Measurements from ENCODE around the gene XYLT1. TPM values are rescaled to one million over a fixed set of nuclear protein-coding genes. Genes with fewer than 3 reads are reported as not detected.

The XYLT1 gene, protein sequence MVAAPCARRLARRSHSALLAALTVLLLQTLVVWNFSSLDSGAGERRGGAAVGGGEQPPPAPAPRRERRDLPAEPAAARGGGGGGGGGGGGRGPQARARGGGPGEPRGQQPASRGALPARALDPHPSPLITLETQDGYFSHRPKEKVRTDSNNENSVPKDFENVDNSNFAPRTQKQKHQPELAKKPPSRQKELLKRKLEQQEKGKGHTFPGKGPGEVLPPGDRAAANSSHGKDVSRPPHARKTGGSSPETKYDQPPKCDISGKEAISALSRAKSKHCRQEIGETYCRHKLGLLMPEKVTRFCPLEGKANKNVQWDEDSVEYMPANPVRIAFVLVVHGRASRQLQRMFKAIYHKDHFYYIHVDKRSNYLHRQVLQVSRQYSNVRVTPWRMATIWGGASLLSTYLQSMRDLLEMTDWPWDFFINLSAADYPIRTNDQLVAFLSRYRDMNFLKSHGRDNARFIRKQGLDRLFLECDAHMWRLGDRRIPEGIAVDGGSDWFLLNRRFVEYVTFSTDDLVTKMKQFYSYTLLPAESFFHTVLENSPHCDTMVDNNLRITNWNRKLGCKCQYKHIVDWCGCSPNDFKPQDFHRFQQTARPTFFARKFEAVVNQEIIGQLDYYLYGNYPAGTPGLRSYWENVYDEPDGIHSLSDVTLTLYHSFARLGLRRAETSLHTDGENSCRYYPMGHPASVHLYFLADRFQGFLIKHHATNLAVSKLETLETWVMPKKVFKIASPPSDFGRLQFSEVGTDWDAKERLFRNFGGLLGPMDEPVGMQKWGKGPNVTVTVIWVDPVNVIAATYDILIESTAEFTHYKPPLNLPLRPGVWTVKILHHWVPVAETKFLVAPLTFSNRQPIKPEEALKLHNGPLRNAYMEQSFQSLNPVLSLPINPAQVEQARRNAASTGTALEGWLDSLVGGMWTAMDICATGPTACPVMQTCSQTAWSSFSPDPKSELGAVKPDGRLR
- 0.14 and 0.28 TPM in 2 replicates for total RNA-seq

DNA sequence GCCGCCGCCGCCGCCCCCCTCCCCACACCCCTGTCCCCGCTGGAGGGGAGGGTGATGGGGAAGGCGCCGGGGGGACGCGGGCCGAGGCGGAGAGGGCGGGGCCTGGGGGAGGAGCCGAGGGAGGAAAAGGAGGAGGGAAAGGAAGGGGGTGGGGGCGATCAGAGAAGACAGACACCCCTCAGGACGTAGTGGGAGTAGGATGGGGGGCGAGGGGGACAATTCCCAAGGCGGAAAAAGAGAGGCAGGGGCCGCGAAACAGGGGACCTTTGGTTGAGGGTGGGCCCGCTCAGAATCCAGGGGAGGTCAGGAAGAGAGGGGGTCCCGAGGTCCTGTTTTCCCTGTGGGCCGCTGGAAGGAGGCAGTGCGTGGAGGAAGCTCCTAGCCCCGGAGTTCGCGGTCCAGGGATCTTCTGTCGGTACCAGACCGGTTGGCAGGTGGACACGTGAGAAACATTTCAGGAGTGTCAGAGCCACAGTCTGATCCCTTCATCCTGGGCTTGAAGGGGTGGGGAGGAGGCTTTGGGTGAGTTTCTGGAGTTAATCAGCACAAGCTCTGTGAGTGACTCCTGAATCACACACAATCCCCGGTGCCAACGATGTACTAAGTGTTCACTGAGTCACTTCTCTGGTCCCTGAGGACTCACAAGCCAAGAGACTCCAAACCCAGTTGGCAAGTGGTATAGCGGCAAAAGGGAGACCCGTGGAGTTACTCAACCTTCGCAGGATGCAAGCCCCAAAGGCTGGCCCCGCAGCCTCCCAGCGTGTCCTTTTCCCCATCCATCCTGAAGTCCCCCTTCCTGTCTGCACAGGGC lies at the start of gene XYLT1:
Gene XYLT1 (minus strand): TSS at position 53 of the 811 bp plus-strand sequence. CDS start 164 bp downstream, outside the sequence.

